GM23338 (cell line): ENCODE measurements around the gene NSRP1. TPM values are rescaled to one million over a fixed set of nuclear protein-coding genes. Genes with fewer than 3 reads are reported as not detected.

ENCODE experiments used
- ATAC-seq: fragments of 200-7000 bp; cut with Tn5 transposase; 3 replicates; pipeline ENCODE4 v1.9.1; 2020
- DNase-seq: peaks from one replicate; pipeline ENCODE4 v3.0.0-alpha.2; 2015; ENCODE audit warnings: low spot score
- H2AFZ ChIP-seq: fragments of 200-600 bp; sonication (generic); 2 replicates; pipeline ENCODE4 v1.8.0; 2016; ENCODE audit warnings: antibody characterized with exemption, mild to moderate bottlenecking, moderate library complexity
- H3F3A ChIP-seq: fragments of 200-600 bp; sonication (generic); replicated peaks from 2 replicates; pipeline ENCODE4 v1.8.0; 2017; ENCODE audit warnings: antibody characterized with exemption, mixed run types, low read depth
- H3K27ac ChIP-seq: fragments of 200-600 bp; sonication (generic); 2 replicates; pipeline ENCODE4 v1.6.1; 2016; ENCODE audit warnings: low read depth
- H3K27me3 ChIP-seq: fragments of 200-600 bp; sonication (generic); 2 replicates; pipeline ENCODE4 v1.8.0; 2016; ENCODE audit warnings: mild to moderate bottlenecking, mixed run types, moderate library complexity; ENCODE audit not compliant: insufficient read depth
- H3K36me3 ChIP-seq: fragments of 200-600 bp; sonication (generic); 2 replicates; pipeline ENCODE4 v1.8.0; 2016; ENCODE audit warnings: mild to moderate bottlenecking; ENCODE audit not compliant: insufficient read depth
- H3K4me1 ChIP-seq: fragments of 200-600 bp; sonication (generic); 2 replicates; pipeline ENCODE4 v1.8.0; 2016; ENCODE audit warnings: mild to moderate bottlenecking, moderate library complexity; ENCODE audit not compliant: insufficient read depth
- H3K4me2 ChIP-seq: fragments of 200-600 bp; sonication (generic); 2 replicates; pipeline ENCODE4 v1.7.1; 2017; ENCODE audit warnings: mixed run types
- H3K4me3 ChIP-seq: fragments of 200-600 bp; sonication (generic); 2 replicates; pipeline ENCODE4 v1.6.1; 2016; ENCODE audit warnings: mixed run types
- H3K79me2 ChIP-seq: fragments of 200-600 bp; sonication (generic); replicated peaks from 2 replicates; pipeline ENCODE4 v1.8.0; 2017; ENCODE audit warnings: mild to moderate bottlenecking; ENCODE audit not compliant: insufficient read depth
- H3K9me2 ChIP-seq: fragments of 200-600 bp; sonication (generic); 2 replicates; pipeline ENCODE4 v1.8.0; 2017; ENCODE audit not compliant: insufficient read depth
- H4K20me1 ChIP-seq: fragments of 200-600 bp; sonication (generic); replicated peaks from 2 replicates; pipeline ENCODE4 v1.8.0; 2017; ENCODE audit warnings: mild to moderate bottlenecking; ENCODE audit not compliant: insufficient read depth
- H3K27ac Mint-ChIP-seq: 2 replicates; pipeline ENCODE4 v1.8.0; 2020; ENCODE audit warnings: inconsistent platforms, mild to moderate bottlenecking, moderate library complexity, mixed read lengths
- H3K27me3 Mint-ChIP-seq: 3 replicates; pipeline ENCODE4 v1.8.0; 2022; ENCODE audit warnings: low read depth, mild to moderate bottlenecking, moderate library complexity, mixed read lengths, inconsistent platforms; ENCODE audit not compliant: insufficient read depth, poor library complexity
- H3K36me3 Mint-ChIP-seq: 3 replicates; pipeline ENCODE4 v1.8.0; 2021; ENCODE audit warnings: low read depth, mild to moderate bottlenecking, inconsistent platforms, moderate library complexity, mixed read lengths
- H3K4me1 Mint-ChIP-seq: 3 replicates; pipeline ENCODE4 v1.8.0; 2020; ENCODE audit warnings: mild to moderate bottlenecking, inconsistent platforms, mixed read lengths
- H3K4me3 Mint-ChIP-seq: 3 replicates; pipeline ENCODE4 v1.8.0; 2021; ENCODE audit warnings: moderate library complexity, mild to moderate bottlenecking, inconsistent platforms, mixed read lengths
- H3K9me3 Mint-ChIP-seq: 3 replicates; pipeline ENCODE4 v1.8.0; 2020; ENCODE audit warnings: moderate library complexity, mild to moderate bottlenecking, inconsistent platforms, mixed read lengths
- CREB1 ChIP-seq: fragments of 250-450 bp; sonication (Bioruptor Pico); IDR thresholded peaks from 2 replicates; pipeline ENCODE4 v1.5.0; 2020; ENCODE audit warnings: low read depth, mild to moderate bottlenecking, moderate library complexity
- EZH2phosphoT487 ChIP-seq: fragments of 200-600 bp; sonication (generic); IDR thresholded peaks from one replicate; pipeline ENCODE4 v1.8.1; 2018; ENCODE audit warnings: antibody characterized with exemption; ENCODE audit not compliant: unreplicated experiment
- NANOG ChIP-seq: IDR thresholded peaks from 2 replicates; pipeline ENCODE4 v1.6.1; 2016; ENCODE audit warnings: antibody characterized with exemption, borderline replicate concordance
- POLR2AphosphoS5 ChIP-seq: IDR thresholded peaks from 2 replicates; pipeline ENCODE4 v1.6.1; 2016; ENCODE audit warnings: antibody characterized with exemption, low read depth
- STAT1 ChIP-seq: IDR thresholded peaks from one replicate; pipeline ENCODE4 v1.6.1; 2016; ENCODE audit warnings: antibody characterized with exemption; ENCODE audit not compliant: unreplicated experiment
- ZNF114 ChIP-seq: fragments of 250-450 bp; sonication (Bioruptor Pico); IDR thresholded peaks from 2 replicates; pipeline ENCODE4 v1.5.0; 2020; ENCODE audit warnings: mild to moderate bottlenecking, moderate library complexity
- polyA plus RNA-seq: library from polyadenylated mRNA; unstranded; fragments of >200 nt; fragmentation: Nextera tagmentation; extraction: Ambion mirVana; gene quantifications from 2 replicates; pipeline ENCODE4 v1.2.1, GENCODE V29; 2016
- total RNA-seq: library from RNA; depleted of rRNA; stranded (reverse); fragments of >200 nt; shearing (Covaris generic); gene quantifications from 2 replicates; pipeline ENCODE4 v1.2.3, GENCODE V29; 2014
- TF ChIP-seq, protein P1 (sequence below): fragments of 250-450 bp; sonication (Bioruptor Pico); IDR thresholded peaks from 2 replicates; pipeline ENCODE4 v1.5.0; 2020; ENCODE audit warnings: mild to moderate bottlenecking, moderate library complexity
- TF ChIP-seq, protein P2 (sequence below): IDR thresholded peaks from 2 replicates; pipeline ENCODE4 v1.6.1; 2016; ENCODE audit warnings: antibody characterized with exemption

Gene NSRP1
- total and polyA plus RNA-seq, 2 experiments from 2014 or later, result 15.7 to 110 TPM

DNA sequence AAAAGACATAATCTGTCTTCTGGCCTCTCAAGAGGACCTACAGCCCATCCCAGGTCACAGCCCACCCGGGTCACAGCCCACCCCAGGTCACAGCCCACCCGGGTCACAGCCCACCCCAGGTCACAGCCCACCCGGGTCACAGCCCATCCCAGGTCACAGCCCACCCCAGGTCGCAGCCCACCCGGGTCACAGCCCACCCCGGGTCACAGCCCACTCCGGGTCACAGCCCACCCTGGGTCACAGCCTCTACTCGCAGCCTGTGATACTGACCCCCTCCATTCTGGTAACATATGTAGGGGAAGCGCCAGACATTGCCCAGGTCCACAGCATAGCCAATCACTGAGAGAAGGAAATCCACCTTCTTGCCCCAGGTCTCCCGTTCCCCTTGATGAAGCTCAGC lies 104.7 kb downstream of the NSRP1 start (continued):
- TF ChIP-seq, protein P1, sequence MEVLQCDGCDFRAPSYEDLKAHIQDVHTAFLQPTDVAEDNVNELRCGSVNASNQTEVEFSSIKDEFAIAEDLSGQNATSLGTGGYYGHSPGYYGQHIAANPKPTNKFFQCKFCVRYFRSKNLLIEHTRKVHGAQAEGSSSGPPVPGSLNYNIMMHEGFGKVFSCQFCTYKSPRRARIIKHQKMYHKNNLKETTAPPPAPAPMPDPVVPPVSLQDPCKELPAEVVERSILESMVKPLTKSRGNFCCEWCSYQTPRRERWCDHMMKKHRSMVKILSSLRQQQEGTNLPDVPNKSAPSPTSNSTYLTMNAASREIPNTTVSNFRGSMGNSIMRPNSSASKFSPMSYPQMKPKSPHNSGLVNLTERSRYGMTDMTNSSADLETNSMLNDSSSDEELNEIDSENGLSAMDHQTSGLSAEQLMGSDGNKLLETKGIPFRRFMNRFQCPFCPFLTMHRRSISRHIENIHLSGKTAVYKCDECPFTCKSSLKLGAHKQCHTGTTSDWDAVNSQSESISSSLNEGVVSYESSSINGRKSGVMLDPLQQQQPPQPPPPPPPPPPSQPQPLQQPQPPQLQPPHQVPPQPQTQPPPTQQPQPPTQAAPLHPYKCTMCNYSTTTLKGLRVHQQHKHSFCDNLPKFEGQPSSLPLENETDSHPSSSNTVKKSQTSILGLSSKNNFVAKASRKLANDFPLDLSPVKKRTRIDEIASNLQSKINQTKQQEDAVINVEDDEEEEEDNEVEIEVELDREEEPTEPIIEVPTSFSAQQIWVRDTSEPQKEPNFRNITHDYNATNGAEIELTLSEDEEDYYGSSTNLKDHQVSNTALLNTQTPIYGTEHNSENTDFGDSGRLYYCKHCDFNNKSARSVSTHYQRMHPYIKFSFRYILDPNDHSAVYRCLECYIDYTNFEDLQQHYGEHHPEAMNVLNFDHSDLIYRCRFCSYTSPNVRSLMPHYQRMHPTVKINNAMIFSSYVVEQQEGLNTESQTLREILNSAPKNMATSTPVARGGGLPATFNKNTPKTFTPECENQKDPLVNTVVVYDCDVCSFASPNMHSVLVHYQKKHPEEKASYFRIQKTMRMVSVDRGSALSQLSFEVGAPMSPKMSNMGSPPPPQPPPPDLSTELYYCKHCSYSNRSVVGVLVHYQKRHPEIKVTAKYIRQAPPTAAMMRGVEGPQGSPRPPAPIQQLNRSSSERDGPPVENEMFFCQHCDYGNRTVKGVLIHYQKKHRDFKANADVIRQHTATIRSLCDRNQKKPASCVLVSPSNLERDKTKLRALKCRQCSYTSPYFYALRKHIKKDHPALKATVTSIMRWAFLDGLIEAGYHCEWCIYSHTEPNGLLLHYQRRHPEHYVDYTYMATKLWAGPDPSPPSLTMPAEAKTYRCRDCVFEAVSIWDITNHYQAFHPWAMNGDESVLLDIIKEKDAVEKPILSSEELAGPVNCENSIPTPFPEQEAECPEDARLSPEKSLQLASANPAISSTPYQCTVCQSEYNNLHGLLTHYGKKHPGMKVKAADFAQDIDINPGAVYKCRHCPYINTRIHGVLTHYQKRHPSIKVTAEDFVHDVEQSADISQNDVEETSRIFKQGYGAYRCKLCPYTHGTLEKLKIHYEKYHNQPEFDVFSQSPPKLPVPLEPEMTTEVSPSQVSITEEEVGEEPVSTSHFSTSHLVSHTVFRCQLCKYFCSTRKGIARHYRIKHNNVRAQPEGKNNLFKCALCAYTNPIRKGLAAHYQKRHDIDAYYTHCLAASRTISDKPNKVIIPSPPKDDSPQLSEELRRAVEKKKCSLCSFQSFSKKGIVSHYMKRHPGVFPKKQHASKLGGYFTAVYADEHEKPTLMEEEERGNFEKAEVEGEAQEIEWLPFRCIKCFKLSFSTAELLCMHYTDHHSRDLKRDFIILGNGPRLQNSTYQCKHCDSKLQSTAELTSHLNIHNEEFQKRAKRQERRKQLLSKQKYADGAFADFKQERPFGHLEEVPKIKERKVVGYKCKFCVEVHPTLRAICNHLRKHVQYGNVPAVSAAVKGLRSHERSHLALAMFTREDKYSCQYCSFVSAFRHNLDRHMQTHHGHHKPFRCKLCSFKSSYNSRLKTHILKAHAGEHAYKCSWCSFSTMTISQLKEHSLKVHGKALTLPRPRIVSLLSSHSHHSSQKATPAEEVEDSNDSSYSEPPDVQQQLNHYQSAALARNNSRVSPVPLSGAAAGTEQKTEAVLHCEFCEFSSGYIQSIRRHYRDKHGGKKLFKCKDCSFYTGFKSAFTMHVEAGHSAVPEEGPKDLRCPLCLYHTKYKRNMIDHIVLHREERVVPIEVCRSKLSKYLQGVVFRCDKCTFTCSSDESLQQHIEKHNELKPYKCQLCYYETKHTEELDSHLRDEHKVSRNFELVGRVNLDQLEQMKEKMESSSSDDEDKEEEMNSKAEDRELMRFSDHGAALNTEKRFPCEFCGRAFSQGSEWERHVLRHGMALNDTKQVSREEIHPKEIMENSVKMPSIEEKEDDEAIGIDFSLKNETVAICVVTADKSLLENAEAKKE (CRISPR knock-in tag), result no peak
- TF ChIP-seq NANOG (no peak), STAT1 (no peak), CREB1 (CRISPR knock-in tag) (no peak), ZNF114 (CRISPR knock-in tag) (no peak), POLR2AphosphoS5 (no peak), EZH2phosphoT487 (no peak)
- TF ChIP-seq, protein P2, sequence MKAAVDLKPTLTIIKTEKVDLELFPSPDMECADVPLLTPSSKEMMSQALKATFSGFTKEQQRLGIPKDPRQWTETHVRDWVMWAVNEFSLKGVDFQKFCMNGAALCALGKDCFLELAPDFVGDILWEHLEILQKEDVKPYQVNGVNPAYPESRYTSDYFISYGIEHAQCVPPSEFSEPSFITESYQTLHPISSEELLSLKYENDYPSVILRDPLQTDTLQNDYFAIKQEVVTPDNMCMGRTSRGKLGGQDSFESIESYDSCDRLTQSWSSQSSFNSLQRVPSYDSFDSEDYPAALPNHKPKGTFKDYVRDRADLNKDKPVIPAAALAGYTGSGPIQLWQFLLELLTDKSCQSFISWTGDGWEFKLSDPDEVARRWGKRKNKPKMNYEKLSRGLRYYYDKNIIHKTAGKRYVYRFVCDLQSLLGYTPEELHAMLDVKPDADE, result no peak

GRCh38 chr17:30222251-30222650 lies 105.6 kb downstream of the NSRP1 start:
- Histone ChIP-seq H3K79me2 (no peaks in the 10 kb centered on the region), H4K20me1 (no peaks in the 10 kb centered on the region), H2AFZ (peak overlapping the region; percentile 14; the same call in 1 of the 2 replicates), H3K9me2 (no peaks in the 10 kb centered on the region), H3K27ac (no peak overlapping the region), H3K4me1 (no peaks in the 10 kb centered on the region), H3K36me3 (no peaks in the 10 kb centered on the region), H3K27me3 (no peaks in the 10 kb centered on the region), H3K4me3 (no peak overlapping the region), H3F3A (no peaks in the 10 kb centered on the region), H3K4me2 (no peak overlapping the region)
- Mint-ChIP-seq H3K36me3 (no peaks in the 10 kb centered on the region), H3K9me3 (no peaks in the 10 kb centered on the region), H3K4me1 (peaks cover 4% of the 10 kb centered on the region), H3K27ac (no peak overlapping the region), H3K27me3 (peaks cover 5% of the 10 kb centered on the region), H3K4me3 (no peak overlapping the region)
- no peak for DNase-seq
- ATAC-seq, result peak; percentile 22; the same call in 1 of the 3 replicates
- TF ChIP-seq, protein P1 (CRISPR knock-in tag), result no peak
